HG03135 (cell line): ENCODE data around the gene SKI.

Source experiments
- ATAC-seq: cut with Tn5 transposase; IDR thresholded peaks from one replicate; pipeline ENCODE4 v1.9.1; 2021; ENCODE audit warnings: mild to moderate bottlenecking, moderate library complexity; ENCODE audit not compliant: unreplicated experiment

The SKI gene

DNA sequence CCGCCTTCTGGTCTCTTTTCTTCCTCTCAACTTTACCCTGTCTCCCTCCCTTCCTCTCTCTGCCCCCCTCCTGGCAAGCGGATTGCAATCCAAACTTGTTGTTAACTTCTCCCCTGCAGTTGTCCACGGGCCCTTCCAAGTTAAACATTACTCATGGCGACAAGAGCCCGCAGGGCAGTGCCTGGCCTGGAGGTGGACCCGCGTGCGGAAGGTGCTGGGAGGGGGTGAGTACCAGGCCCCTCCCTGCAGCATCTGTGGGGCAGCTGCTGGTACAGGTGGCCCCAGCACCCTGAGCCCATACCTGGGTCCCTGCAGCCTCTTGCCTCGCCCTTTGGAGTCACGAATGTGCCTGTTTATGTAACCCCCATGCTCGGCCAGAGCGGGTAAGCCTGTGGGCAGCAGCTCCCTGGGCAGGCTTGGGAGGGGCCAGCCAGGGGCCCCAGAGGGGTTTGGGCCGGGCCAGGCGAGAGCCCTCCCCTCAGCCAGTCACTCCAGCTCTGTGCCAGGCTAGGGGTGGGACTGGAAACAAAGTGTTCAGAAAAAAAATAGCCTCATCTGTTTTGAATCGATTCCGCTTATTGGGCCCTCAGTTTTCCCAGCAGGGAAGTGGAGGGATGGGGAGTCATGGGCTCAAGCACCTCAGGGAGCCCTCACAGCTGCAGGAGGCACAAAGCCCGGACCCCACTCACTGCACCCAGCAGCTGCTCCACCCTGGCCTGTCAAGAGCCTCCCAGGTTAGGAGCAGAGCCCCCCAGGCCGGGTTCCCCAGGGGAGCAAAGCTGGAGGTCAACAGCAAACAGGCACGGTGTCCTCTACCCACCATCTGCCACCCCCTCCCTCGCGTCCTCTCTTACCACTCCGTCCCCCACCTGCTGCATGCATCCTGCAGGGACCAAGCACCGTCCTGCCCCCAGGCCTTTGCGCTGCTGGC is 19.5 kb upstream of the SKI start:
- no peak for ATAC-seq

- no peak for ATAC-seq
Observed at GRCh38 chr1:2209400-2210083, 18.6 kb upstream of the SKI start.

GRCh38 chr1:2210084-2210653 is 17.9 kb upstream of the SKI start:
- no peak for ATAC-seq

GRCh38 chr1:2210786-2211185 is 17.3 kb upstream of the SKI start:
- ATAC-seq: no peak

GRCh38 chr1:2212274-2212531 is 15.9 kb upstream of the SKI start:
- ATAC-seq: no peak

GRCh38 chr1:2212532-2213491 is 15.3 kb upstream of the SKI start:
- ATAC-seq: no peak

GRCh38 chr1:2213576-2214505 is 14.3 kb upstream of the SKI start:
- ATAC-seq: no peak

DNA sequence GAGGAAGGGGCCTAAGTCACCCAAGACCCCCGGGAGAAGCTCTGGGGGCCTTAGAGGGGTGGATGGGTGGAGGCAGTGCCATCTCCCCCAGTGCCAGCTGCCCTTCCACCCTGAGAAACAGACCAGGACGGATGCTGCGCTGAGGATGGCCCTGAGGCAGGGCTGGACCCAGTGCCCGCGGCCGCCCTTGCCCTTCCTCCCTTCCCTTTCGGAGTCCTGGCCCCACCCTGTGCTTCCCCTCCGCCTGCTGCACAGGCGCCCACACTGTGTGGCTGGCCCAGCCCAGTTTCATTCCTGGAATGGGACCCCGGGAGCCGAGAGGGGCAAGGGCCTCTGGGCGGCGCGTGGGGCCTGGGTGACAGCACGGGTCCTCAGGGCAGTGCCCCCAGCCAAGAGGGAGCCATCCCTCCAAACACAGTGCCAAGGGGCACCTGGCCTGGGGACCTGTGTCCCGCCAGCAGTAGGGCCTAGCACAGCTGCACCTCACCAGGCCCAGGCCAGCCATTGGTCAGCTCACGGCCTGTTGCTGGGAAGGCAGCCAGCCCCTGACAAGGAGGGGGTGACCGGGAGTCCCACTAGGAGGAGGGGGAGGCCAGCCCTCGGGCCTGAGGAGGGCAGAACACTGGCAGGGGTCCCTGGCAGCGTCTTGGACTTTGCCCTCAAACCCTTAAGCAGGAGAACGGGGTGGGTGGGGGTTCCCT is 13.4 kb upstream of the SKI start:
- no peak for ATAC-seq

DNA sequence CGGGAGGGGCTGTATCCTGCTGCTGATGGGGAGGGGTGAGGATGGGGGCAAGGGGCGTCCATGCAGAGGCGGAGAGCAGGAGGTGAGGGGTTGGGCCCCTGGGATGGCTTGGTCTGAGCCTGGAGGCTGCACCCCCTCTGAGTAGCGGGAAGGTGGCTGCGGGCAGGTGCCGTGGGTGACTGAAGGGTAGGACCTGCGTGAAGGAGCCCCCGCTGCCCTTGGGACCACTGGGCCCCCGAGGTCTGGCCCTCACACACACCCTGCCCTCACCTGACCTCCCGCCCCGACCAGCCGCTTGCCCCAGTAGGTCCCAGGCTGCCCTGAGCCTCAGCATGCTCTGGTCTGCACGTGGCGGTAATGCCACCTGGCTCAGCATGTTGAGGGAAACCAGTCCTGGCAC is 12.8 kb upstream of the SKI start:
- no peak for ATAC-seq

DNA sequence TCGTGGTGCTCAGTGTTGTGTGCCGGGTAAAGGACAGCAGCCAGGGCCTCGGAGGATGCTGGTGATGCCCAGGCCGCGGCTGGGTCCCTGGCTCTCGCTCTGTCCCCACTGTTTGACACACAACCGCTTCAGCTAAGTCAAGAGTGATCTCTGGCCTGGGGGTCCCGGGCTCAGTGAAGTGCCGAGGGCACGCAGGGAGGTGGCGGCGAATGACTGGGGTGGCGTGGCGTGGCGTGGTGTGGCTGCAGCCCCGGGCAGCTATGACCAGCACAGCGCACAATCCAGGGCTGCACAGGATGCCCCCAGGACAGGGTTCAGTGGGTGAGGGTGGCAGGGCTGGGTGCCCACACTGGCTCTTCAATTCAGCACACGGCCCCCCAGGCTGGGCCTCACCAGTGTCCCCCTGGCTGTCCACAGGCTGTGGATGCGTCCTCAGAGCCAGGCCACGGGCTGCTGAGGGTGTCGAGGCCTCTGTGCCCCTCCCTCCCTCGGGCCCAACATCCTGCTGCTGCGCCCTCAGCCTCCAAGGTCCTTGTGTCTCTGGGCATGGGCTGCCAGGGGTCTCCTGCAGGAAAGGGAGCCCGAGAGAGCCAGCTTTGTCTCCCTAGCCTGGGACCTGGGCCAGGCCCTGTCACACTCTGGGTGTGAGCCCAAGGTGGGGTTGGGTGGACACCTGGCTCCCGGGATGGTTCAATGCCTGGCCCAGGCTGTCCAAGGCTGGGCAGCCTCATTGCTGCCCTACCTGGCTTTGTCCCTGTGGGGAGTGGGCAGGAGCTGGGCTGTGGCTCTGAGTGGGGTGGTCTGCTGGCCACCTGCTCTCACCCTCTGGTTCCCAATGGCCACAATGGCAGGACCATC is 12.0 kb upstream of the SKI start:
- ATAC-seq: no peak

GRCh38 chr1:2216767-2217058 is 11.4 kb upstream of the SKI start:
- no peak for ATAC-seq

- no peak for ATAC-seq
Observed at GRCh38 chr1:2221271-2221670, 6.8 kb upstream of the SKI start.

- no peak for ATAC-seq
Observed at GRCh38 chr1:2224170-2224584, 3.9 kb upstream of the SKI start.

- ATAC-seq: no peak
Observed at GRCh38 chr1:2224631-2225428, 3.3 kb upstream of the SKI start.

GRCh38 chr1:2226525-2227345 is 1.4 kb upstream of the SKI start:
- peak; percentile 0 for ATAC-seq

DNA sequence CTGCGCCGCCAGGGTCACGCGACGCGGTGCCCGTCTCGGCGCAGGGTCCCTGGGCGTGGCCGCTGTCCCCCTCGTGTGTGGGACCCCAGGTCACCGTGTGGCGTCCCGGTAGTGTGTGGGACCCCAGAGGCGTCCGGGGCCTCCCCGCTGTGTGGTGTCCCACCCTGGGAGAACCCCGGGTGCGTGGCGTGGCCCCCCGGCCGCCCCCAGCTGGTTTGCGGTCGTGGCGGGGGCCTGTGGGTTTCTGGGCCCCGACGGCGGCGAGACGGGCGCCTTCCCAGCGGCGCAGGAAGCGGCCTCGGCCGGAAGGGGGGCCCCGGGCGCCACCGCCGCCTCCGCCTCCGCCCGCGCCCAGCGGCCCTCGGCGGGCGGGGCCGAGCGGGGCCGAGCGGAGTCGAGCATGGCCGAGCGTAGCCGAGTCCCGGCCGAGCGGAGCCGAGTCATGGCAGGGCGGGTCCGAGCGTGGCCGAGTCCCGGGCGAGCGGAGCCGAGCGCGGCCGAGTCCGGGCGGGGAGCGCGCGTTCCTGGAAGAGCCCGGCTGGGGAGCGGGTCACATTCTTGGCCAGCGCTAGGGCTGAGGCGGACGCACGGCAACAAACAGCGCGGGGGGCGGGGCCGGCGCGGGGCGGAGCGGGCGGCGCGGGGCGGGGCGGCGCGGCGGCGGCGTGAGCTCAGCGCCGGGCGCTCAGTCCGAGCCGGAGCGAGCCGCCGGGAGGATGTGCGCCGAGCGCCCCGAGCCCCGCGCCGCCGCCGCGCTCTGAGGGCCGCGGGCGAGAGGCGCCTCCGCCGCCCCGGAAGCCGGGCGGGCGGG is 568 bp upstream of the SKI start:
- peak; percentile 86 for ATAC-seq
